Ovary (tissue), 9 donors: ENCODE measurements around the gene SLC17A5. TPM values are rescaled to one million over a fixed set of nuclear protein-coding genes. Genes with fewer than 3 reads are reported as not detected.
"Not testable (repeated sequence)": the region's sequence is repeated elsewhere in the genome, so short reads cannot be mapped to it uniquely, and the experiment has no call there.

Experiments used
- DNase-seq, 5 donors: peaks; one replicate each; pipeline ENCODE4 v3.0.0-alpha.2; 2019 to 2020
- H3K27ac ChIP-seq, 2 donors: fragments of 200-600 bp; one replicate each; pipeline versions ENCODE4 v1.5.1 to v1.8.0; 2019 to 2022
- H3K27me3 ChIP-seq: fragments of 200-600 bp; one replicate; pipeline ENCODE4 v1.8.0; 2022
- H3K36me3 ChIP-seq: fragments of 200-600 bp; sonication (generic); one replicate; pipeline ENCODE4 v1.5.1; 2019
- H3K4me1 ChIP-seq: one replicate; pipeline ENCODE4 v1.8.1; 2013; ENCODE audit warnings: mild to moderate bottlenecking, moderate library complexity; ENCODE audit not compliant: insufficient read depth
- H3K4me3 ChIP-seq: fragments of 200-600 bp; sonication (generic); one replicate; pipeline ENCODE4 v1.5.1; 2017
- H3K9me3 ChIP-seq, 2 donors: fragments of 200-600 bp in 1 of 2; sonication (generic) in 1 of 2; one replicate each; pipeline versions ENCODE4 v1.5.1 to v1.8.1; 2013 to 2019; ENCODE audit warnings: mild to moderate bottlenecking in 1 of 2, moderate library complexity in 1 of 2
- EP300 ChIP-seq: sonication (generic); formaldehyde crosslinking; IDR thresholded peaks from one replicate; pipeline ENCODE4 v1.6.1; 2017; ENCODE audit warnings: antibody characterized with exemption
- POLR2A ChIP-seq: fragments of 450-650 bp; IDR thresholded peaks from one replicate; pipeline ENCODE4 v1.6.1; 2017; ENCODE audit warnings: antibody characterized with exemption, mild to moderate bottlenecking, moderate library complexity
- WGBS, 3 donors: extraction: QIAGEN DNeasy Blood & Tissue Kit in 1 of 3; methylation state at CpG; one replicate each; pipeline versions ENCODE4 v1.1.5 to v1.1.7; 2013 to 2017; 5-methylcytosine and 5-hydroxymethylcytosine counted together
- intact Hi-C, 4 donors: fragments of 100-400 bp; cut with DNase I; formaldehyde crosslinking; loops; one replicate each; pipeline versions ENCODE4 v1.11.0 to v1.15.1; 2022 to 2023
- polyA plus RNA-seq, 2 donors: library from polyadenylated mRNA; stranded (reverse); fragments of 200-250 nt in 1 of 2; fragments of 350-450 nt in 1 of 2; fragmentation: Illumina TruSeq in 1 of 2; extraction: RNeasy Lipid Tissue Mini Kit (QIAGEN cat#74804) in 1 of 2; gene quantifications; one replicate each; pipeline ENCODE4 v1.2.3, GENCODE V29; 2013 to 2014
- total RNA-seq, 7 donors: library from RNA; depleted of rRNA in 2 of 7; stranded (reverse); fragments of >200 nt in 2 of 7; fragmentation: NEBNext Ultra II Directional in 3 of 7; extraction: Animal tissue kit (Norgen Biotek cat#: 25700) in 3 of 7; gene quantifications; one replicate each; pipeline versions ENCODE4 v1.1.0 to v1.2.4, GENCODE V29; 2016 to 2023
- TF ChIP-seq, protein P1 (sequence below), 3 donors: fragments of 450-650 bp in 2 of 3; fragments of 200-600 bp in 1 of 3; IDR thresholded peaks; one replicate each; pipeline versions ENCODE4 v1.5.1 to v1.8.0; 2016 to 2022; ENCODE audit warnings: antibody characterized with exemption in 3 of 3, mild to moderate bottlenecking in 1 of 3
- donor health status: DM: no; HTN: no; CAD: no; lungs with moderate emphysema.
- donor health status: DM: no; HTN: no; CAD: no.
- donor health status: Bipolar disorder and iron deficiency.
- donor health status: DM: yes; HTN: yes; CAD: no.
- donor health status: DM: no; HTN: no; CAD: no.
- donor health status: DM: yes; HTN: yes; CAD: no.

SLC17A5 gene
- total and polyA plus RNA-seq, 9 donors = 4.3 to 18.3 (median 7.0) TPM

DNA sequence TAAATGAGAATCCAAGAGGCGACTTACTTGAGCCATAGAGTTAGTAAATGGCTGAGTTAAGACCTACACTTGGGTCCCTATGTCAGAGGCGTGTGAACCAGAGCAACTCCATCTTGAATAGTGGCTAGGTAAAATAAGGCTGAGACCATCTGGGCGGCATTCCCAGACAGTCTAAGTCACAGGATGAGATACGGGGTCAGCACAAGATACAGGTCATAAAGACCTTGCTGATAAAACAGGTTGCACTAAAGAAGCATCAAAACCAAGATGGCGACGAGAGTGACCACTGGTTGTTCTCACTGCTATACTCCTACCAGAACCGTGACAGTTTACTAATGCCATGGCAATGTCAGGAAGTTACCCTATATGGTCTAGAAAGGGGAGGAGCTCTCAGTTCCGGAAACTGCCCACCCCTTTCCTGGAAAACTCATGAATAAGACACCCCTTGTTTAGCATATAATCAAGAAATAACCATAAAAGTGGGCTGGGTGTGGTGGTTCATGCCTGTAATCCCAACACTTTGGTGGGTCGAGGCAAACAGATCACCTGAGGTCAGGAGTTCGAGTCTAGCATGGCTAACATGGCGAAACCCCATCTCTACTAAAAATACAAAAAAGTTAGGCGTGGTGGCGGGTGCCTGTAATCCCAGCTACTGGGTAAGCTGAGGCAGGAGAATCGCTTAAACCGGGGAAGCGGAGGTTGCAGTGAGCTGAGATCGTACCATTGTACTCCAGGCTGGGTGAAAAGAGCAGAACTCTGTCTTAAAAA lies 89.0 kb downstream of the SLC17A5 start:
- Histone ChIP-seq H3K4me1 (no peaks in the 10 kb centered on the region), H3K27me3 (no peaks in the 10 kb centered on the region), H3K36me3 (no peaks in the 10 kb centered on the region), H3K4me3 (no peak overlapping the region), H3K9me3 (no peaks in the 10 kb centered on the region), H3K27ac (no peak overlapping the region)
- 91 to 92% (median 92%) methylated on average over 17 of the region's 17 CpGs for WGBS, 3 donors
- TF ChIP-seq, protein P1, sequence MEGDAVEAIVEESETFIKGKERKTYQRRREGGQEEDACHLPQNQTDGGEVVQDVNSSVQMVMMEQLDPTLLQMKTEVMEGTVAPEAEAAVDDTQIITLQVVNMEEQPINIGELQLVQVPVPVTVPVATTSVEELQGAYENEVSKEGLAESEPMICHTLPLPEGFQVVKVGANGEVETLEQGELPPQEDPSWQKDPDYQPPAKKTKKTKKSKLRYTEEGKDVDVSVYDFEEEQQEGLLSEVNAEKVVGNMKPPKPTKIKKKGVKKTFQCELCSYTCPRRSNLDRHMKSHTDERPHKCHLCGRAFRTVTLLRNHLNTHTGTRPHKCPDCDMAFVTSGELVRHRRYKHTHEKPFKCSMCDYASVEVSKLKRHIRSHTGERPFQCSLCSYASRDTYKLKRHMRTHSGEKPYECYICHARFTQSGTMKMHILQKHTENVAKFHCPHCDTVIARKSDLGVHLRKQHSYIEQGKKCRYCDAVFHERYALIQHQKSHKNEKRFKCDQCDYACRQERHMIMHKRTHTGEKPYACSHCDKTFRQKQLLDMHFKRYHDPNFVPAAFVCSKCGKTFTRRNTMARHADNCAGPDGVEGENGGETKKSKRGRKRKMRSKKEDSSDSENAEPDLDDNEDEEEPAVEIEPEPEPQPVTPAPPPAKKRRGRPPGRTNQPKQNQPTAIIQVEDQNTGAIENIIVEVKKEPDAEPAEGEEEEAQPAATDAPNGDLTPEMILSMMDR (IDR thresholded peaks at IDR 0.05) = no peak
- no peak for TF ChIP-seq EP300
- TF ChIP-seq POLR2A = no peak
- no peak for DNase-seq
- intact Hi-C loops = no loop called here

DNA sequence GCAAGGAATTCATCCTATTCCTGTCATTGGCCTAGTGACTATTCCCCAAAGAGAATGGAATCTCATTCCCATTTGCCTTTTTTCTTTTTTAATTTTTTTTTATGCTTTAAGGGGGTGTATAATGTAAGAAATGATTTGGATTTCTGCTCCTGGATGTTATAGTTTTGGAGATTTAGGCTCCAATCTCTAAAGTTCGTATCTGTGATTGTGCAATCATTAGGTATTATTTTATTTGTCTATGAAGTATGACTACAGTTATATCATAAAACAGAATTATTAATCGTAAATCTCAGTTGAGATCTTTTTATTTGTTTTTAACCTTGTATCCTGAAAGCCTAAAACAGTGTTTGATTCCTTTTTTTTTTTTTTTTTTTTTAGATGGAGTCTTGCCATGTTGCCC lies 91.2 kb downstream of the SLC17A5 start:
- Histone ChIP-seq H3K9me3 (no peaks in the 10 kb centered on the region), H3K27ac (no peak overlapping the region), H3K4me3 (no peak overlapping the region), H3K36me3 (no peaks in the 10 kb centered on the region), H3K4me1 (peaks cover 1% of the 10 kb centered on the region), H3K27me3 (no peaks in the 10 kb centered on the region)
- 79 to 86% (median 84%) methylated on average over 2 of the region's 2 CpGs for WGBS, 3 donors
- no peak for DNase-seq
- intact Hi-C loops = no loop called here
- TF ChIP-seq POLR2A (no peak), EP300 (no peak)
- TF ChIP-seq, protein P1 (IDR thresholded peaks at IDR 0.05) = no peak

DNA sequence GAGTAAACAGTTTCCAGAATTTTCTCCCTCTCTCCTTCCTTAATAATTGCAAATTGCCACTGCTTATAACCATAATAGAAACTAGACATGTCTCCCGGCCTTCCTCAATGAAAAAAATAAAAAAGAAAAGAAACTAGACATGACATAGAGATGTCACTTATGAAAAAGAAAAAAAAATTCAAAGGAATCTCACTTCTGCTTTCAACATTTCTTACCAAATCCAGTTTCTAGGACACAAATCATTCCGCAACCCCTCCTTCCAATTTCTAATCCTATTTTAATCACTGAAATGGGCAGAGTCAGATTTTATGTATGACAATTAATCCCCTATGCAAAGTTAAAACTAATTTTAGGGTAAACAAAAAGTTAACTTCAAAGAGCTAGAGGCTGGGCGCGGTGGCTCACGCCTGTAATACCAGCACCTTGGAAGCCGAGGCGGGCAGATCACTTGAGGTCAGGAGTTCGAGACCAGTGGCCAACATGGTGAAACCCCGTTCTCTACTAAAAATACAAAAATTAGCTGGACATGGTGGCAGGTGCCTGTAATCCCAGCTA lies 92.9 kb downstream of the SLC17A5 start:
- 88 to 90% (median 88%) methylated on average over 9 of the region's 9 CpGs for WGBS, 3 donors
- intact Hi-C loops = no loop called here
- no peaks in the 10 kb centered on the region for H3K36me3 ChIP-seq
- H3K4me3 ChIP-seq = no peak overlapping the region
- no peak overlapping the region for H3K27ac ChIP-seq
- no peak for DNase-seq
- no peaks in the 10 kb centered on the region for H3K27me3 ChIP-seq
- no peaks in the 10 kb centered on the region for H3K9me3 ChIP-seq
- TF ChIP-seq EP300 (no peak), POLR2A (no peak)
- TF ChIP-seq, protein P1 (IDR thresholded peaks at IDR 0.05) = no peak
- peaks cover 1% of the 10 kb centered on the region for H3K4me1 ChIP-seq

DNA sequence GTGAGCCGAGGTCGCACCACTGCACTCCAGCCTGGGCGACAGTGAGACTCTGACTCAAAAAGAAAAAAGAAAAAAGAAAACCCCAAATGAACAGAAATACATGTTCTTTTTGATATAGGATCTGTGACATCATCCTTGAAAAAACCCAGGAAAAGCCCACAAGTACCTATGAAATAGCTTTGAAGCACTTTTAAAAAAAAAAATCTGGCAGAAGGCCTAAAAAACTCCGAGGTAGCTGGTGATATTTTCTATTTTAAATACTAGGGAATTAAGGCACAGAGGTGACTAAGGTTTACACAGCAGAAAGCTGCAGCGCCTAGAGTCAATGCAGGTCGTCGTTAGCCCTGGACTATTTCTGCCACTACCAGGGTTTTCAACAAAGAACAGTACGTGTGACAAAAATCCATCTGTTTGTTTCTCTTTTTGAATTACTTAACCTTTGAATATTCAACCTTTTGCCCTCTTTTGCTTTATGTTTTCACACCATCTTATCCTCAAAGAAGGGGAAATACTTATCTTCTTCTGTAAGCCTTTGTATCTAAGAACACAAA lies 93.5 kb downstream of the SLC17A5 start:
- Histone ChIP-seq H3K9me3 (no peaks in the 10 kb centered on the region), H3K36me3 (no peaks in the 10 kb centered on the region), H3K4me3 (no peak overlapping the region), H3K27ac (no peak overlapping the region), H3K27me3 (no peaks in the 10 kb centered on the region), H3K4me1 (peaks cover 1% of the 10 kb centered on the region)
- DNase-seq = no peak
- 51 to 62% (median 52%) methylated on average over 8 of the region's 8 CpGs for WGBS, 3 donors
- no peak for TF ChIP-seq EP300
- no peak for TF ChIP-seq POLR2A
- TF ChIP-seq, protein P1 (IDR thresholded peaks at IDR 0.05) = no peak
- intact Hi-C loops = no loop called here

DNA sequence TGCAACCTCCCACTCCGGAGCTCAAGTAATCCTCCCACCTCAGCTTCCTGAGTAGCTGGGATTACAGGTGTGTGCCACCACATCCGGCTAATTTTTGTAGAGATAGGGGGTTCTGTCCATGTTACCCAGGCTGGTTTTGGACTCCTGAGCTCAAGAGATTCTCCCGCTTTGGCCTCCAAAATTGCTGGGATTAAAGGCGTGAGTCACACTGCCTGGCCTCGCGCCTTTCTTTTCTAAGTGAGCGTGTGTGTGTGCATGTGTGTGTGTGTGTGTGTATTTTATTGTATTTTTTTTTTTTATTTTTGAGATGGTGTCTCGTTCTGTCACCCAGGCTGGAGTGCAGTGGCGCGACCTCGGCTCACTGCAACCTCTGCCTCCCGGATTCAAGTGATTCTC lies 94.4 kb downstream of the SLC17A5 start:
- DNase-seq, intact Hi-C loops, H3K9me3 ChIP-seq, H3K27ac ChIP-seq, H3K4me3 ChIP-seq, H3K4me1 ChIP-seq, H3K27me3 ChIP-seq, H3K36me3 ChIP-seq: not testable (repeated sequence)
- 96 to 98% (median 97%) methylated on average over 12 of the region's 12 CpGs for WGBS, 3 donors
